Right lobe of liver (tissue), 6 donors: Measurements from ENCODE around the gene OTUD1. TPM values are rescaled to one million over a fixed set of nuclear protein-coding genes. Genes with fewer than 3 reads are reported as not detected.

Experiments
- ATAC-seq, 4 donors: fragments of 200-7000 bp; cut with Tn5 transposase; one replicate each; pipeline ENCODE4 v1.9.1; 2020; ENCODE audit warnings: mild to moderate bottlenecking in 4 of 4, moderate library complexity in 4 of 4
- DNase-seq, 3 donors: peaks; one replicate each; pipeline ENCODE4 v3.0.0-alpha.2; 2020
- H3K27ac ChIP-seq, 3 donors: fragments of 200-600 bp; one replicate each; pipeline ENCODE4 v1.8.0; 2022
- H3K27me3 ChIP-seq, 2 donors: fragments of 200-600 bp; one replicate each; pipeline ENCODE4 v1.8.0; 2022
- H3K36me3 ChIP-seq, 4 donors: fragments of 200-600 bp; sonication (generic) in 1 of 4; one replicate each; pipeline versions ENCODE4 v1.5.1 to v1.8.0; 2017 to 2022; ENCODE audit warnings: control low read depth in 1 of 4
- H3K4me1 ChIP-seq, 4 donors: fragments of 200-600 bp; sonication (generic) in 1 of 4; one replicate each; pipeline versions ENCODE4 v1.5.1 to v1.8.0; 2017 to 2022; ENCODE audit warnings: control low read depth in 1 of 4
- H3K4me3 ChIP-seq, 3 donors: fragments of 200-600 bp; one replicate each; pipeline ENCODE4 v1.8.0; 2022
- H3K9me3 ChIP-seq, 4 donors: fragments of 200-600 bp; sonication (generic) in 1 of 4; one replicate each; pipeline versions ENCODE4 v1.5.1 to v1.8.0; 2017 to 2022; ENCODE audit warnings: control low read depth in 1 of 4
- CTCF ChIP-seq, 4 donors: fragments of 200-600 bp in 3 of 4; fragments of 450-650 bp in 1 of 4; IDR thresholded peaks; one replicate each; pipeline versions ENCODE4 v1.5.1 to v1.8.0; 2016 to 2022; ENCODE audit warnings: antibody characterized with exemption in 4 of 4, mild to moderate bottlenecking in 2 of 4
- POLR2A ChIP-seq: fragments of 450-650 bp; IDR thresholded peaks from one replicate; pipeline ENCODE4 v1.6.1; 2017; ENCODE audit warnings: antibody characterized with exemption, mild to moderate bottlenecking
- WGBS: methylation state at CpG from one replicate; pipeline ENCODE4 v1.1.6; 2018; ENCODE audit warnings: low coverage, low lambda C conversion rate; ENCODE audit not compliant: insufficient coverage; ENCODE audit errors: missing lambda C conversion rate; 5-methylcytosine and 5-hydroxymethylcytosine counted together
- intact Hi-C, 2 donors: fragments of 100-400 bp; cut with DNase I; formaldehyde crosslinking; loops; one replicate each; pipeline versions ENCODE4 v1.11.2 to v1.14.1; 2022
- total RNA-seq, 6 experiments: library from RNA; depleted of rRNA in 2 of 6; stranded (reverse); fragments of >200 nt in 2 of 6; fragmentation: NEBNext Ultra II Directional in 3 of 6; extraction: Animal tissue kit (Norgen Biotek cat#: 25700) in 3 of 6; gene quantifications; one replicate each; pipeline versions ENCODE4 v1.1.0 to v1.2.4, GENCODE V29; 2016 to 2023
- donor health status: DM: no; HTN: yes; CAD: no.
- donor health status: DM: no; HTN: no; CAD: no.
- donor health status: DM: no; HTN: no; CAD: no.
- donor health status: DM: no; HTN: yes; CAD: no.
- donor health status: DM: no; HTN: yes; CAD: no.

The OTUD1 gene
- total RNA-seq, 6 experiments from 2014 or later, result 3.2 to 6.4 (median 4.5) TPM

GRCh38 chr10:23422003-23422411, 16.9 kb upstream of the OTUD1 start:
- Histone ChIP-seq H3K9me3 (no peaks in the 10 kb centered on the region), H3K27me3 (no peaks in the 10 kb centered on the region), H3K36me3 (no peaks in the 10 kb centered on the region), H3K27ac (no peak overlapping the region), H3K4me1 (no peaks in the 10 kb centered on the region), H3K4me3 (no peak overlapping the region)
- DNase-seq (no peak), ATAC-seq (no peak)
- 23% methylated on average over 2 of the region's 2 CpGs for WGBS
- intact Hi-C loops, result no loop called here
- TF ChIP-seq POLR2A, result no peak
- TF ChIP-seq CTCF (IDR thresholded peaks at IDR 0.05), result no peak

GRCh38 chr10:23432166-23432565, 6.7 kb upstream of the OTUD1 start:
- Histone ChIP-seq H3K27ac (no peak overlapping the region), H3K27me3 (no peaks in the 10 kb centered on the region), H3K36me3 (no peaks in the 10 kb centered on the region), H3K4me3 (no peak overlapping the region), H3K9me3 (no peaks in the 10 kb centered on the region), H3K4me1 (no peaks in the 10 kb centered on the region)
- ATAC-seq, result no peak
- 33% methylated on average over 1 of the region's 1 CpG for WGBS
- TF ChIP-seq CTCF (IDR thresholded peaks at IDR 0.05) (no peak), POLR2A (no peak)
- intact Hi-C loops, result no loop called here
- no peak for DNase-seq

- Histone ChIP-seq H3K9me3 (no peaks in the 10 kb centered on the region), H3K27ac (no peak overlapping the region), H3K36me3 (no peaks in the 10 kb centered on the region), H3K27me3 (no peaks in the 10 kb centered on the region), H3K4me1 (no peaks in the 10 kb centered on the region), H3K4me3 (no peak overlapping the region)
- no peak for TF ChIP-seq CTCF (IDR thresholded peaks at IDR 0.05)
- no peak for TF ChIP-seq POLR2A
- intact Hi-C loops, result no loop called here
- 78% methylated on average over 3 of the region's 3 CpGs for WGBS
- ATAC-seq, result peak in 1 of 4 donors; percentile 13
- DNase-seq, result no peak
These were observed 6.2 kb upstream of the OTUD1 start for GRCh38 chr10:23432639-23433038.

GRCh38 chr10:23433701-23434100, 5.2 kb upstream of the OTUD1 start:
- intact Hi-C loops, result no loop called here

More at GRCh38 chr10:23433701-23434100, 5.2 kb upstream of the OTUD1 start:
- H3K36me3 ChIP-seq, result no peaks in the 10 kb centered on the region
- H3K9me3 ChIP-seq, result no peaks in the 10 kb centered on the region
- H3K27me3 ChIP-seq, result no peaks in the 10 kb centered on the region
- no peaks in the 10 kb centered on the region for H3K4me1 ChIP-seq
- no peak for TF ChIP-seq CTCF (IDR thresholded peaks at IDR 0.05)
- TF ChIP-seq POLR2A, result no peak
- 65% methylated on average over 2 of the region's 2 CpGs for WGBS
- ATAC-seq, result no peak
- no peak overlapping the region for H3K4me3 ChIP-seq
- H3K27ac ChIP-seq, result no peak overlapping the region
- no peak for DNase-seq
